Keratinocyte (primary cell): ENCODE results near the gene HS3ST3A1. TPM values are rescaled to one million over a fixed set of nuclear protein-coding genes. Genes with fewer than 3 reads are reported as not detected.
"Not testable (repeated sequence)": the region's sequence is repeated elsewhere in the genome, so short reads cannot be mapped to it uniquely, and the experiment has no call there.

ENCODE experiments used
- DNase-seq: peaks from one replicate; pipeline ENCODE4 v3.0.0-alpha.2; 2011; ENCODE audit warnings: low read depth, missing footprints, low spot score
- FAIRE-seq: peaks from 2 replicates; lab custom pipeline; 2011; peaks lifted over from hg19 to GRCh38; lab: Jason Lieb, UNC
- H2AFZ ChIP-seq: 2 replicates; pipeline ENCODE4 v1.6.0; 2012; ENCODE audit warnings: low read length, control low read depth, inconsistent platforms; ENCODE audit not compliant: control insufficient read depth
- H3K27ac ChIP-seq: 2 replicates; pipeline ENCODE4 v1.5.1; 2011; ENCODE audit warnings: low read length; ENCODE audit not compliant: control insufficient read depth, insufficient read depth
- H3K27me3 ChIP-seq: 3 replicates; pipeline ENCODE4 v1.6.0; 2011; ENCODE audit warnings: low read length; ENCODE audit not compliant: control insufficient read depth, insufficient read depth; ENCODE audit errors: extremely low read depth
- H3K36me3 ChIP-seq, 2 experiments: 2 replicates in 1 of 2; 3 replicates in 1 of 2; pipeline ENCODE4 v1.5.1; 2011; ENCODE audit warnings: low read length in 2 of 2, mild to moderate bottlenecking in 1 of 2; ENCODE audit not compliant: control insufficient read depth in 2 of 2, insufficient read depth in 2 of 2; ENCODE audit errors: extremely low read depth in 1 of 2
- H3K4me1 ChIP-seq: 3 replicates; pipeline ENCODE4 v1.5.1; 2011; ENCODE audit warnings: low read length; ENCODE audit not compliant: control insufficient read depth, insufficient read depth; ENCODE audit errors: extremely low read depth
- H3K4me2 ChIP-seq: 3 replicates; pipeline ENCODE4 v1.6.0; 2011; ENCODE audit warnings: low read depth, low read length; ENCODE audit not compliant: control insufficient read depth, insufficient read depth; ENCODE audit errors: extremely low read depth
- H3K4me3 ChIP-seq, 3 experiments: fragments of 200-600 bp in 1 of 3; sonication (generic) in 1 of 3; 2 replicates in 2 of 3; 3 replicates in 1 of 3; pipeline ENCODE4 v1.5.1; 2011 to 2016; ENCODE audit warnings: low read length in 3 of 3, mild to moderate bottlenecking in 3 of 3, control low read depth in 2 of 3, inconsistent platforms in 1 of 3, low read depth in 1 of 3, mixed read lengths in 1 of 3, mixed run types in 1 of 3, moderate library complexity in 1 of 3; ENCODE audit not compliant: control insufficient read depth in 2 of 3, insufficient read depth in 2 of 3; ENCODE audit errors: extremely low read depth in 1 of 3
- H3K79me2 ChIP-seq: 2 replicates; pipeline ENCODE4 v1.6.0; 2012; ENCODE audit warnings: low read length; ENCODE audit not compliant: control insufficient read depth, insufficient read depth
- H3K9ac ChIP-seq: 3 replicates; pipeline ENCODE4 v1.6.0; 2011; ENCODE audit warnings: low read length; ENCODE audit not compliant: control insufficient read depth, insufficient read depth; ENCODE audit errors: extremely low read depth
- H3K9me1 ChIP-seq: 3 replicates; pipeline ENCODE4 v1.6.0; 2011; ENCODE audit warnings: low read length; ENCODE audit not compliant: control insufficient read depth, insufficient read depth; ENCODE audit errors: extremely low read depth
- H3K9me3 ChIP-seq: 2 replicates; pipeline ENCODE4 v1.5.1; 2012; ENCODE audit warnings: low read depth, low read length; ENCODE audit not compliant: control insufficient read depth
- H4K20me1 ChIP-seq: 3 replicates; pipeline ENCODE4 v1.6.0; 2011; ENCODE audit warnings: low read length; ENCODE audit not compliant: control insufficient read depth, insufficient read depth; ENCODE audit errors: extremely low read depth
- CTCF ChIP-seq, 3 experiments: IDR thresholded peaks in 1 of 3; conservative IDR thresholded peaks in 1 of 3; optimal IDR thresholded peaks in 1 of 3; 2 replicates in 2 of 3; 3 replicates in 1 of 3; pipeline versions ENCODE3 to v1.5.1; 2011; ENCODE audit warnings: low read length in 3 of 3, mild to moderate bottlenecking in 3 of 3, moderate library complexity in 2 of 3, control low read depth in 1 of 3, inconsistent platforms in 1 of 3; ENCODE audit not compliant: insufficient read depth in 2 of 3; ENCODE audit errors: extremely low read depth in 1 of 3
- EZH2 ChIP-seq: IDR thresholded peaks from one replicate; pipeline ENCODE4 v1.6.1; 2012; ENCODE audit warnings: inconsistent platforms, mild to moderate bottlenecking, low read length, moderate library complexity
- dilution Hi-C: fragments of 300-500 bp; cut with MboI; formaldehyde crosslinking; loops from one replicate; pipeline ENCODE4 v1.7.0; 2020; ENCODE audit warnings: low sequenced_read_pairs; ENCODE audit not compliant: extremely low pct_ligation_motif_present
- polyA plus RNA-seq, 5 experiments: library from polyadenylated mRNA; depleted of rRNA in 3 of 5; stranded (reverse) in 3 of 5; stranded (forward) in 1 of 5; unstranded in 1 of 5; fragments of >200 nt; gene quantifications; 1 replicate in 1 of 5; 2 replicates in 3 of 5; 3 replicates in 1 of 5; pipeline versions ENCODE4 v1.2.1 to v1.2.3, GENCODE V29; 2011 to 2012; ENCODE audit warnings: missing spikeins in 2 of 5, low read depth in 1 of 5, low replicate concordance in 1 of 5

Gene HS3ST3A1
- polyA plus RNA-seq, 1 donor (not counting 4 experiments of a cell fraction or from before 2014, with no cell fraction given), result 0.04 TPM

- no peak overlapping the region for H3K4me2 ChIP-seq
- FAIRE-seq (no peak), DNase-seq (no peak)
- H3K79me2 ChIP-seq, result no peaks in the 10 kb centered on the region
- H2AFZ ChIP-seq, result no peak overlapping the region
- dilution Hi-C loops, result no loop called here
- no peaks in the 10 kb centered on the region for H3K27me3 ChIP-seq
- no peaks in the 10 kb centered on the region for H3K36me3 ChIP-seq
- no peak overlapping the region for H3K4me3 ChIP-seq
- TF ChIP-seq EZH2 (no peak), CTCF (optimal IDR thresholded peaks at IDR 0.05 in 1 of 3, IDR thresholded peaks at IDR 0.05 in 1 of 3, conservative IDR thresholded peaks at IDR 0.05 in 1 of 3; ENCODE audit: extremely low read depth in 1 of 3, insufficient read depth in 2 of 3, low read length in 3 of 3) (no peak)
- no peaks in the 10 kb centered on the region for H3K9me3 ChIP-seq
- no peaks in the 10 kb centered on the region for H3K4me1 ChIP-seq
- no peak overlapping the region for H3K9ac ChIP-seq
- no peak overlapping the region for H3K27ac ChIP-seq
- no peaks in the 10 kb centered on the region for H4K20me1 ChIP-seq
- no peaks in the 10 kb centered on the region for H3K9me1 ChIP-seq
These were observed 47.5 kb downstream of the HS3ST3A1 start for GRCh38 chr17:13554231-13554630.

GRCh38 chr17:13550291-13550690 lies 51.4 kb downstream of the HS3ST3A1 start:
- Histone ChIP-seq H4K20me1 (no peaks in the 10 kb centered on the region), H3K9me3 (no peaks in the 10 kb centered on the region), H3K27me3 (no peaks in the 10 kb centered on the region), H3K4me3 (no peak overlapping the region), H3K9ac (no peak overlapping the region), H3K4me2 (no peak overlapping the region), H3K9me1 (no peaks in the 10 kb centered on the region), H2AFZ (no peak overlapping the region), H3K79me2 (no peaks in the 10 kb centered on the region), H3K36me3 (no peaks in the 10 kb centered on the region), H3K4me1 (no peaks in the 10 kb centered on the region), H3K27ac (no peak overlapping the region)
- FAIRE-seq (no peak), DNase-seq (no peak)
- no peak for TF ChIP-seq EZH2
- TF ChIP-seq CTCF (optimal IDR thresholded peaks at IDR 0.05 in 1 of 3, IDR thresholded peaks at IDR 0.05 in 1 of 3, conservative IDR thresholded peaks at IDR 0.05 in 1 of 3; ENCODE audit: extremely low read depth in 1 of 3, insufficient read depth in 2 of 3, low read length in 3 of 3), result no peak
- dilution Hi-C loops, result no loop called here

GRCh38 chr17:13548576-13548975 lies 53.2 kb downstream of the HS3ST3A1 start:
- H3K36me3 ChIP-seq, H3K4me1 ChIP-seq, H3K9ac ChIP-seq, H3K27ac ChIP-seq, H3K9me1 ChIP-seq, FAIRE-seq, H2AFZ ChIP-seq, H3K79me2 ChIP-seq, H3K4me3 ChIP-seq, H4K20me1 ChIP-seq, H3K27me3 ChIP-seq, H3K9me3 ChIP-seq, DNase-seq, H3K4me2 ChIP-seq: not testable (repeated sequence)
- dilution Hi-C loops, result loop anchor here (25.0 kb wide), 1 partner anchor 111 kb away; no protein-coding TSS in a partner anchor
